H1 (cell line): ENCODE measurements around the gene DDX23. TPM values are rescaled to one million over a fixed set of nuclear protein-coding genes. Genes with fewer than 3 reads are reported as not detected.

Experiments used
- CTCF ChIP-seq, 3 experiments: IDR thresholded peaks; 1 replicate in 2 of 3; 2 replicates in 1 of 3; pipeline versions ENCODE4 v1.5.1 to v1.6.1; 2011; ENCODE audit warnings: low read length in 3 of 3, mild to moderate bottlenecking in 3 of 3, inconsistent platforms in 2 of 3, low read depth in 1 of 3, moderate library complexity in 1 of 3; ENCODE audit not compliant: insufficient read depth in 1 of 3; ENCODE audit errors: control extremely low read depth in 1 of 3
- EGR1 ChIP-seq: IDR thresholded peaks from 2 replicates; pipeline ENCODE4 v1.6.1; 2011; ENCODE audit warnings: low read depth, low read length, borderline replicate concordance
- JUND ChIP-seq: IDR thresholded peaks from 2 replicates; pipeline ENCODE4 v1.6.1; 2011; ENCODE audit warnings: mild to moderate bottlenecking, improper control_type of control experiment, low read length
- polyA plus RNA-seq, 7 experiments: library from polyadenylated mRNA; depleted of rRNA in 3 of 7; stranded (reverse) in 5 of 7; unstranded in 2 of 7; fragments of >200 nt in 5 of 7; fragments of 200-250 nt in 2 of 7; gene quantifications; 1 replicate in 5 of 7; 2 replicates in 1 of 7; 4 replicates in 1 of 7; pipeline versions ENCODE4 v1.2.1 to v1.2.3, GENCODE V29; 2011 to 2013; ENCODE audit warnings: missing spikeins in 2 of 7, mixed read lengths in 2 of 7
- total RNA-seq: library from RNA; stranded (reverse); fragmentation: NEBNext Ultra II Directional; extraction: Animal tissue kit (Norgen Biotek cat#: 25700); gene quantifications from 2 replicates; pipeline ENCODE4 v1.2.1, GENCODE V29; 2021

DDX23 gene
- total and polyA plus RNA-seq, 2 of the 8 experiments (the other 6 are each of a cell fraction or from before 2014, with no cell fraction given), result 43.5 to 107 TPM

GRCh38 chr12:48866052-48866711 is 14.2 kb upstream of the DDX23 start (continued):
- TF ChIP-seq CTCF (IDR thresholded peaks at IDR 0.05; ENCODE audit: control extremely low read depth in 1 of 3, insufficient read depth in 1 of 3, low read depth in 1 of 3, low read length in 3 of 3) (no peak), EGR1 (0 out of 2 replicates have a peak, but pooled peaks have one; percentile 35), JUND (no peak)
- TF ChIP-seq, all 59 proteins: peak for 3
